Liver (tissue), 3 donors: Measurements from ENCODE around the gene DCAF8.

Experiments
- EGR1 ChIP-seq, 2 donors: IDR thresholded peaks; 2 replicates each; pipeline ENCODE4 v1.6.1; 2016 to 2018; ENCODE audit warnings: antibody characterized with exemption in 2 of 2, low read depth in 2 of 2
- GABPA ChIP-seq, 2 donors: IDR thresholded peaks in 1 of 2; conservative IDR thresholded peaks in 1 of 2; 2 replicates each; pipeline ENCODE4 v1.6.1; 2016; ENCODE audit warnings: antibody characterized with exemption in 2 of 2, mild to moderate bottlenecking in 1 of 2, moderate library complexity in 1 of 2
- YY1 ChIP-seq: IDR thresholded peaks from 2 replicates; pipeline ENCODE4 v1.6.1; 2016; ENCODE audit warnings: antibody characterized with exemption, mild to moderate bottlenecking
- TF ChIP-seq, protein P1 (sequence below): fragments of 150-350 bp; IDR thresholded peaks from 2 replicates; pipeline ENCODE4 v1.5.1; 2017; ENCODE audit warnings: improper control_type of control experiment, low read depth, low read length; ENCODE audit not compliant: missing input control
- TF ChIP-seq, protein P2 (sequence below): IDR thresholded peaks from 2 replicates; pipeline ENCODE4 v1.6.1; 2016; ENCODE audit warnings: antibody characterized with exemption
- TF ChIP-seq, protein P3 (sequence below): IDR thresholded peaks from 2 replicates; pipeline ENCODE4 v1.6.1; 2016; ENCODE audit warnings: antibody characterized with exemption
- donor health status: healthy.
- donor health status: healthy.

DNA sequence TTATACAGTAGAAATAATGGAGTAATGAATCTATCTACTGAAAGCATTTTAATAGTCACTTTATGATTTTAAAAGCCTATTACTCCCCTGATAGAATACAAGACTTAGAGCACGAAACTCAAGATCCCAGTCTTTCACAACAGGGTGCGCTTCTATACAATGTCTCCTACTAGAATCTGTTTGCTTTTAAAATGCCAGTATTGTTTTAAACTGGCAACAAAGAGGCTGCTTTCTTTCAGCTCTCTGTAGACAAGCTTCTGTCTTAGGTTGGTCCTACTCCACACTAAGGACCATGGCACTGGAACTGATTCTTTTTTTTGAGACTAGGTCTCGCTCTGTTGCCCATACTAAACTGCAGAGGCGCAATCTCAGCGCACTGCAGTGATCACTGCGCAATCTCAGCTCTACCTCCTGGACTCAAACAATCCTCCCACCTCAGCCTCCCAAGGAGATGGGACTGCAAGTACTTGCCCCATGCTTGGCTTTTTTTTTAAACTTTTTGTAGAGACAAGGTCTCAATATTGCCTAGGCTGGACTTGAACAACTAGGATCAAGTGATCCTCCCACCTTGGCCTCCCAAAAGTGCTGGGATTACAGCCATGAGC is 4.8 kb downstream of the DCAF8 start:
- TF ChIP-seq, protein P1, sequence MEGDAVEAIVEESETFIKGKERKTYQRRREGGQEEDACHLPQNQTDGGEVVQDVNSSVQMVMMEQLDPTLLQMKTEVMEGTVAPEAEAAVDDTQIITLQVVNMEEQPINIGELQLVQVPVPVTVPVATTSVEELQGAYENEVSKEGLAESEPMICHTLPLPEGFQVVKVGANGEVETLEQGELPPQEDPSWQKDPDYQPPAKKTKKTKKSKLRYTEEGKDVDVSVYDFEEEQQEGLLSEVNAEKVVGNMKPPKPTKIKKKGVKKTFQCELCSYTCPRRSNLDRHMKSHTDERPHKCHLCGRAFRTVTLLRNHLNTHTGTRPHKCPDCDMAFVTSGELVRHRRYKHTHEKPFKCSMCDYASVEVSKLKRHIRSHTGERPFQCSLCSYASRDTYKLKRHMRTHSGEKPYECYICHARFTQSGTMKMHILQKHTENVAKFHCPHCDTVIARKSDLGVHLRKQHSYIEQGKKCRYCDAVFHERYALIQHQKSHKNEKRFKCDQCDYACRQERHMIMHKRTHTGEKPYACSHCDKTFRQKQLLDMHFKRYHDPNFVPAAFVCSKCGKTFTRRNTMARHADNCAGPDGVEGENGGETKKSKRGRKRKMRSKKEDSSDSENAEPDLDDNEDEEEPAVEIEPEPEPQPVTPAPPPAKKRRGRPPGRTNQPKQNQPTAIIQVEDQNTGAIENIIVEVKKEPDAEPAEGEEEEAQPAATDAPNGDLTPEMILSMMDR = no peak
- TF ChIP-seq, protein P2, sequence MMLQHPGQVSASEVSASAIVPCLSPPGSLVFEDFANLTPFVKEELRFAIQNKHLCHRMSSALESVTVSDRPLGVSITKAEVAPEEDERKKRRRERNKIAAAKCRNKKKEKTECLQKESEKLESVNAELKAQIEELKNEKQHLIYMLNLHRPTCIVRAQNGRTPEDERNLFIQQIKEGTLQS = no peak
- TF ChIP-seq GABPA (IDR thresholded peaks at IDR 0.05 in 1 of 2, conservative IDR thresholded peaks at IDR 0.05 in 1 of 2) (no peak), YY1 (no peak), EGR1 (IDR thresholded peaks at IDR 0.05; ENCODE audit: low read depth in 2 of 2) (no peak)
- TF ChIP-seq, protein P3, sequence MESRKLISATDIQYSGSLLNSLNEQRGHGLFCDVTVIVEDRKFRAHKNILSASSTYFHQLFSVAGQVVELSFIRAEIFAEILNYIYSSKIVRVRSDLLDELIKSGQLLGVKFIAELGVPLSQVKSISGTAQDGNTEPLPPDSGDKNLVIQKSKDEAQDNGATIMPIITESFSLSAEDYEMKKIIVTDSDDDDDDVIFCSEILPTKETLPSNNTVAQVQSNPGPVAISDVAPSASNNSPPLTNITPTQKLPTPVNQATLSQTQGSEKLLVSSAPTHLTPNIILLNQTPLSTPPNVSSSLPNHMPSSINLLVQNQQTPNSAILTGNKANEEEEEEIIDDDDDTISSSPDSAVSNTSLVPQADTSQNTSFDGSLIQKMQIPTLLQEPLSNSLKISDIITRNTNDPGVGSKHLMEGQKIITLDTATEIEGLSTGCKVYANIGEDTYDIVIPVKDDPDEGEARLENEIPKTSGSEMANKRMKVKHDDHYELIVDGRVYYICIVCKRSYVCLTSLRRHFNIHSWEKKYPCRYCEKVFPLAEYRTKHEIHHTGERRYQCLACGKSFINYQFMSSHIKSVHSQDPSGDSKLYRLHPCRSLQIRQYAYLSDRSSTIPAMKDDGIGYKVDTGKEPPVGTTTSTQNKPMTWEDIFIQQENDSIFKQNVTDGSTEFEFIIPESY = no peak
